HG03045 (cell line): ENCODE data around the gene FXYD7.
"Not testable (repeated sequence)": the region's sequence is repeated elsewhere in the genome, so short reads cannot be mapped to it uniquely, and the experiment has no call there.

ENCODE experiments used
- ATAC-seq: cut with Tn5 transposase; IDR thresholded peaks from one replicate; pipeline ENCODE4 v1.9.1; 2021; ENCODE audit warnings: mild to moderate bottlenecking, moderate library complexity; ENCODE audit not compliant: unreplicated experiment

FXYD7 gene

DNA sequence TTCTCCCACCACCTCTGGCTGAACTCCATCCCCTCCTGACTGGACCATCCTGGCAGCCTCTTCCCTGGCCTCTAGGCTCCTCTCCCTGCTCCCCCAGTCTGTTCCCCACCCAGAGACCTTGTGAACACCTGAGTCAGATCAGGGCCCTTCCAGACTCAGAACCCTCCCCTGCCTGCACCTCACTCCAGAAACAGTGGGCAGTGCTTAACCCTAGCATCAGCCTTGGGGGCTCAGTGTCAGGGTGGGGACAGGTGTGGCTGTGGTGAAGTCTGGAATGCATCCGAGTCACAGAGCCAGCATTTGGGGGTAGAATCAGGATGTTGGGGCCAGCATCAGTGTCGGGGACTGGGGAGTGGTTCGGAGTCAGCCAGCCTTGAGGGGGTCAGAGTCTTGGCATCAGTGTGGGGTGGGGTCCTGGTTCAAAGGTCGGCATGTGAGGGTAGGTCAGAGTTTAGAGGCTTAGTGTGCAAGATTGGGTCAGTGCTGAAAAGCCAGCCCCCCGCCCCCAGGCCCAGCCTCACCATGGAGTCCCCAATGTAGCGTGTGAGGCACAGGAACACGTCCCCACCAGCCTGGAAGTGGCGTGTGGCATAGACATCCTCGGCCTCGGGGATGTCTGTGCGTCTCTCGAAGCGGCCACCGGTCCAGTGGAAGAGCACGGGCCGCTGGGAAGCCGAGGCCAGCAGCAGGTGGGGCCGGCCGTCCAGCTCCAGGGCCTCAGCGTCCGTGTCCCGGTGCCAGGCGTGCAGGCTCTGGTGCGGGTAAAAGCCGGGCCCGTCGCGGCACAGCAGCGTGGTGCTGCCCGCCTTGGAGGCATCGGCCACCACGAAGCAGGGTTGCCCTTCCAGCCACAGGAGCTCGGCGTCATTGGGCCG lies 17.1 kb upstream of the FXYD7 start:
- ATAC-seq: no peak

DNA sequence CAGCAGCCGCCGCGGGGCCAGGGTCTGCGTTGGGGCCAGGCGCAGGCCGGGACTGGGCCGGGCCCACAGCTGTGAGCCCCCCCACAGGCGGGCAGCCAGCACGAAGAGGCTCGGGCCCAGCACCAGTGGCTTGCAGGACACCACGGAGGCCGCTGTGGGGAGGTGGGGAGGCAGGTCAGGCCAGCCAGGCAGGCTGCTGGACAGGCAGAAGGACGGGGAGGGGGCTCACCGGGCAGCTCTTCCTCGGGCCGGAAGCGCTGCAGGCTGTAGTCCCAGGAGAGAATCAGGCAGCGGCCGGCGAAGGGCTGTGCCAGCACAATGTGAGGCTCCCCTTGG lies 16.5 kb upstream of the FXYD7 start:
- no peak for ATAC-seq

DNA sequence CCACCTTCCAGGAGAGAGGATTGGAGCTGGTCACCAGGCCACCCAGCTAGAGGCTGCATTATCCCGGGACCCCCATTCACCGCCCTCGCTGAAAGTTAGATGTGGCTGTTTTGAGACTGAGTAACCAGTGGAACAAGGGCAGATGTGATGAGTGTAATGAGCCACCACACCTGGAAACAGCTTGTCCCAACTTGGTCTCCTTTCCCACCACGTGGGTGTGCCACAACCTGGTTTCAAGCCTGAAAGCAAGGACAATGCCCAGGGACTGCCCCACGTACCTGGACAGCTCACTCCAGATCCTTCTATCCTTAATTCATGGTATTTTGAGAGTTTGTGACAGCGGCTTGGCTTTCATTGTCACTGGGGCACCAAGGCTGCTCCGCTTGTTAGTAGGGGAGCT lies 15.2 kb upstream of the FXYD7 start:
- no peak for ATAC-seq

DNA sequence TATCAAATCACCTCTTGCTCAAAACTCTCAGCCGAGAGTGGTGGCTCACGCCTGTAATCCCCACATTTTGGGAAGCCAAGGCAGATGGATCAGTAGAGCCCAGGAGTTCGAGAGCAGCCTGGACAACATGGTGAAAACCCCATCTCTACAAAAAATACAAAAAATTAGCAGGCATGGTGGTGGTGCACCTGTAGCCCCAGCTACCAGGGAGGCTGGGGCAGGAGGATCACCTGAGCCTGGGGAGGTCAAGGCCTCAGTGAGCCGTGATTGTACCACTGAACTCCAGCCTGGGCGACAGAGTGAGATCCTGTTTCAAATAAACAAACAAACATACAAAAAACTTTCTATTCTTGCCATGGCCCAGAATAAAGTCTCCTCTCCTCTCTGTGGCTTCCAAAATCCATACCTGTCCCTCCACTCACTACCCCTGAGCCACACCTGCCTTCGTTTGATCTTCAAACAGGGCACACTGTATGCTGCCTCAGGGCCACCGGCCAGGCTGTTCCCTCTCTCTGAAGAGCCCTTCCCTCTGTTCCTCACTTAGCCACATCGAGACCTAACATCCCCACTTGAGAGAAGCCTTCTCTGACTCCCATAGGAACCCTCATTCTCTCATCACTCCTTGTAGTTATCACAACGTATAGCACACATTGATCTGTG lies 14.5 kb upstream of the FXYD7 start:
- ATAC-seq: no peak

DNA sequence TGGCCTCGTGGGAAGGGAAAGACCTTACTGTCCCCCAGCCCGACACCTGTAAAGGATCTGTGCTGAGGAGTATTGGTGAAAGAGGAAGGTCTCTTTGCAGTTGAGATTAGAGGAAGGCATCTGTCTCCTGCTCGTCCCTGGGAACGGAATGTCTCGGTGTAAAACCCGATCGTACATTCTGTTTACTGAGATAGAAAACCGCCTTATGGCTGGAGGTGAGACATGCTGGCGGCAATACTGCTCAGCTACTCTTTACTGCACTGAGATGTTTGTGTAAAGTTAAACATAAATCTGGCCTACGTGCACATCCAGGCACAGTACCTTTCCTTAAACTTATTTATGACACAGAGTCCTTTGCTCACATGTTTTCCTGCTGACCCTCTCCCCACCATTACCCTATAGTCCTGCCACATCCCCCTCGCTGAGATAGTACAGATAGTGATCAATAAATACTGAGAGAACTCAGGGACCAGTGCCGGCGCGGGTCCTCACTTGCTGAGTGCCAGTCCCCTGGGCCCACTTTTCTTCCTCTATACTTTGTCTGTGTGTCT lies 13.3 kb upstream of the FXYD7 start:
- ATAC-seq: not testable (repeated sequence)

DNA sequence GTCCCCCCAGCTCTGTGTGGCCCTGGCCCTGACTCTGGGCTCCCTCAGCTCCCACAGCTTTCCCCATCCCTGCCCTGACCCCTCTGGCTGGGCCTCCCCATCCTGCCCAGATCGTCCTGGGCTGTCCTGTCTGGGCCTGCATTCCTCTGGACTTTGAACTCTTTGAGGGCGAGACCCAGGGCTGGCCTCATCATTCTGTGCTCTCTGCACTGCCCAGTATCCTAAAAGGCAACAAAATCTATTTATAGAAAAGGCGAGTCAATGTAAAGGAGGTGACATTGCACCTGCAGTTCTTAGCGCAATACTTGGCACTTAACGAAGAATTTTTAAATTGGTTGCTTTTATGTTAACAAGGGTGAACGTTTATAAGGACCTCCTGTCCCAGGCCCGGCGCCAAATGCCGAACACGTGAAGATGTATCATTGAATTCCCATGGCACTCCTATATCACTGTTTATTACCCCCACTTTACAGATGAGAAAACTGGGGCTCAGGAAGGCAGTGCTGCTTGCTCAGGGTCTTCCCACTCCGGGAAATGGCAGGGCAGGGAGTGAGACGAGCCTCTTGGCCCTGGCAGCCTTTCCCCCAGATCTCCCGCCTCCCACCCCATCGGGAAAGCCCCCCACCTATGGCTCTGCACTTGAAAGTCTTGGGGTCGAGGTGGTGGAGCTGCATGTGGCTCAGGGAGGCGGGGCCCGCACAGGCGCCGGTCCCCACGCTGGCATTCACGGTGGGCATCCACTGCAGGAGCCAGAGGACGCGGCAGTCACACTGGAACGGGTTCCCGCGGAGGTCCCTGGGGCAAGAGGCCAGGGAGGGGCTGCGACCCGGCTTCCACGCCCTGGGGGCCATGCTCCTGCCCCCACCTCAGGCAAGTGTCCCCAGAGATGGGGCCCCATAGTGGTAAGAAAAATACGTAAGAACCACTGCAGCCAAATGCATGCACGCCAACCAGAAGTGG lies 12.0 kb upstream of the FXYD7 start:
- ATAC-seq: no peak

DNA sequence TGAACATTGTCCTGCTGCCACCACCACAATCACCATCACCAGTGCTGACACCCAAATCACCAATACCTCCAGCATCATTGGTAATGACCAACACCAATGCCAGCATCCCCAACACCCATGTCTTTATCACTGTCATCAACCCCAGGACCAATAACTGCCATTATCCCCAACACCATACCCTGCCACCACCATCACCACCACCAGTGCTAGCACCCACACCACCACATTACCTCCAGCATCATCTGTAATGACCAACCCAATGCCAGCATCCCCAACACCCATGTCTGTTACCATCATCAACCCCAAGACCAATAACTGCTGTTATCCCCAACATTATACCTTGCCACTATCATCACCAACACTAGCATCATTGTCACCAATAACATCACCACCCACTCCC lies 10.8 kb upstream of the FXYD7 start:
- ATAC-seq: no peak

DNA sequence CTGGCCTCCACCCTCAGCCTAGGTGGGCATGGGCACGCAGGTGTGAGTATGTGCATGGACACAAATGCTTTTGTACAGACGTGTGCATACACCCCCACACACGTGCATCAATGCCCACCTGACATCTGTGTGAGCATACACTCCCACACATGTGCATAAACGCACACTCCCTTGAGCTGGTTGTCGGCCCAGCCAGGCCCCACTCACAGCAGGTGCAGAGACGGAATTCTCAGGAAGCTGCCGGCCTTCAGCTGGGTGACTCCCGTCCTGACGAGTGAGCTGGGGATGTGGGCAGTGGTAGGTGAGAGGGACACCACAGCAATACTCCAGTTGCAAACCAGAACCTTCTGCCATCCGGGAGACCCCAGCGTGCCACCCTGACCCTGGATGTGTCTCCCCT lies 9.2 kb upstream of the FXYD7 start:
- no peak for ATAC-seq

DNA sequence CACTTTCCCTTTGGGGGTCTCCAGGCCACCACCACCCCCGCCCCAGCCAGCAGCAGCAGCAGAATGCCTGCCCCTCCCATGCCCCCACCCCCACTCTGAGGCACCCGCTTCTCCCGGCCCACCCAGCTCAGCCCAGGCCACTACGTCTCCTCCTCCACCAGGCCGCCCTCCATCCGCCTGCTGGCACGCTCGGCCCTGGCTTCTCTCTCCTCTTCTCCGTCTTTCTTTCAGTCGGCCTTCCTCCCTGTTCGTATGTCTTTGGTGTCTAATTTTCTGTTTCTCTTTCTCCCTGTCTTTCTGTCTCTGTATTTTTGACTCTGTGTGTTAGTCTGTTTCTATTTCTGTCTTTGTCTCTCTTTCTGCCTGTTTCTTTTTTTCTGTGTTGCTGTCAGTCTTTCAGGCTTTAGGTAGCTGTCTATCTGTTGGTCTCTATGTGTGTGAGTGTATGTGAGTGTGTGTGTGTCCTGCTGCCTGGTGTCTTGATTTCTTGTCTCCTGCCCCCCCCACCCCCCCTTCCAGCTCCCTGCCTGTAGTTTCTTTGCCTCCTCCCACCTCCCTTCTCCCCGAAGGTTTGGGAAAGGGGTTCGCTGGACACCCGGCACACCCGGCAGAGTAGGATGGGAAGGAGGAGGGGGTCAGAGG lies 8.3 kb upstream of the FXYD7 start, which contains the start of gene LGI4:
Gene LGI4, minus strand, starts transcription at position 459 of the 642 bp plus-strand sequence. Its CDS starts 379 bp downstream, at position 80.
- ATAC-seq: no peak

DNA sequence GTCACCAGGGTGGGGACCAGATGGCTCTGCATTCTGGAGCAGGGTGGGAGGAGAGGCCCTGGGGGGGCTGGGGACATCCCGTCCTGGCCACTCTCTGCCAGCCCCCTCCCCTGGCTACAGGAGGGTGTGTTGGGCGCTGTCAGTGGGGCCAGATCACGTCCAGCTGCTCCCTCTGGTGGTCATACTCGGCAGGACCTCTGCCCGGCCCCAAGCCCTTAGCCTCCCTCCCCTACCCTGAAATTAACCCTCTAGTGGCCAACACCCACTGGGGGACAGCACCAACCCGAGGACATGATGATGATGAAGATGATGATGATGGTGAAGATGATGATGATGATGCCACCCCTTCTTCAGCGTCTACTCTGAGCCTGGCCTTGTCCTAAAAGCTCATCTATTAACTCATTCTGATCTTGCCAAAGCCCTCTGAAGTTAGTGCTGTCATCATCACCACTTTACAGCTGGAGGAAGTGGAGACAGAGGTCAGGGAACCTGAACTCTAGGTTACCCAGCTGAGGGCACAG lies 7.6 kb upstream of the FXYD7 start:
- no peak for ATAC-seq

DNA sequence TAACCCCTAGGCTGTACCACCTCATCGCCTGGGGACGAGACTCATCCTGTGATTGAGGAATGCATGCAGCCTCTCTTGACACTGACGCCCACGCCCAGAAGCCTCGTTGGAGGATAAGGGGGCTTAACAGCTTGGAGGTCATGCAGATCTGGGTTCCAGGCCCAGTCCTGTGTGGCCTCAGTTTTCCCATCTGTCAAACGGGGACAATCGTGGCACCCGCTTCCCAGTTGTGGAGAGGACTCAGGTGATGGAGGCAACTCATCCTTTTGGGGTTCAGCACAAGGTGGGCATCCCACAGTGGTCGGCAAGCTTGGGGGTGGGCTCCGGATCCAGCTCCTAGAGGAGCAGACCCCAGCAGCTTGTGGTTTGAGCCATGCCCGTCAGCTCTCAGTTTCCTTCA lies 6.8 kb upstream of the FXYD7 start:
- no peak for ATAC-seq

DNA sequence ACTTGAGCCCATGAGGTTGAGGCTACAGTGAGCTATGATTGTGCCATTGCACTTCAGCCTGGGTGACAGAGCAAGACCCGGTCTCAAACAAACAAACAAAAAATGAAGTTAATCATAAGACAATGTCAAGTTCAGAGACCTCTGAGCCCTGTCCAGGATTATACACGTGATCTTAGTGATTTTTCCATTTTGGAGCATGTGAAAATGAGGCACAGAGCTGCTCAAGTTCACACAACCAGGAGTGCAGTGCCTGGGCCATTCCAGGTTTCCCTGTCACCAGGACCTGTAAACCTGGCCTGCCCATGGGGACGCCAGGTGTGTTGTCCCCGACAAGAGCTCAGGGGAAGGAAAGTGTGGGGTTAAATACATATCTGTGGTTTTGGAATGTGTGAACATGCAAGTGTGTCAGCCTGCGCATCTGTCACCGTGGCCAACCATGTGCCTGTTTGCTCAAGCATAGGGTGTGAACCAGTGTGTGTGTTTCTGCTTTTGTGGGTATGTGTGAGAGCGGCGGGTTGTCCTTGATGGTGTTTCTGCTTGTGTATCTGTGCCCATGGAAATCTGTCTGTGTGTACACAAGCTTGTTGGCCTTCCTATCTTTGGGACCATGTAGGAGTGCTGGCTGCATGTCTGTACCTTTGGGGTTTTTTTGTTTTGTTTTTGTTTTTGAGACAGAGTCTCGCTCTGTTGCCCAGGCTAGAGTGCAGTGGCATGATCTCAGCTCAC lies 5.9 kb upstream of the FXYD7 start:
- no peak for ATAC-seq

DNA sequence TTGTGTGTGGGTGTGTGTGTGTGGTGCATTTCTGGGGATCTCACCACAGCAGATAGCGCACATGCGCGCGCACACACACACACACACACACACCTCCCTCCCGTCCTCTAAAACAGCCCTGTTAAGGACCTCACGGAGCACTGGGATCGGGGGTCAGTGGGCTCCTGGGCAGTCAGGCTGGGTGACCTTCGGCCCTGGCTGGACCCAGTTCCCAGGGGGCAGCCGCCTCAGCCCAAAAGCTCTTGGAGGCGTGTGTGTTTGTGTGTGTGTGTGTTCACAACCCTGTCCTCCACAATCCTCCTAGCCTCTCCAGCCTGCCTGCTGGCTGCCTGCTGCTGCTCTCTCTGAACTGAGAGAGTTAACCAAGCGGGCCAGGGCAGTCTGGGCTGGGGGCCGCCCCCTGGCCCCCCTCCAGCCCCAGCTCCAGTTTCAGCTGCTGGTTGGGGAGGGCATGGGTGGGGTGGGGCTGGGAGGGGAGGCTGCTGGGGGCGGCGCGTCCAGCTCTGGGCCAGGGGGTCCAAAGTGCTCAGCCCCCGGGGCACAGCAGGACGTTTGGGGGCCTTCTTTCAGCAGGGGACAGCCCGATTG lies 4.7 kb upstream of the FXYD7 start, which contains the start of gene FXYD1:
Gene FXYD1, plus strand, starts transcription at position 520 of the 588 bp plus-strand sequence. CDS start 1,256 bp downstream, outside the sequence.
- ATAC-seq: no peak

DNA sequence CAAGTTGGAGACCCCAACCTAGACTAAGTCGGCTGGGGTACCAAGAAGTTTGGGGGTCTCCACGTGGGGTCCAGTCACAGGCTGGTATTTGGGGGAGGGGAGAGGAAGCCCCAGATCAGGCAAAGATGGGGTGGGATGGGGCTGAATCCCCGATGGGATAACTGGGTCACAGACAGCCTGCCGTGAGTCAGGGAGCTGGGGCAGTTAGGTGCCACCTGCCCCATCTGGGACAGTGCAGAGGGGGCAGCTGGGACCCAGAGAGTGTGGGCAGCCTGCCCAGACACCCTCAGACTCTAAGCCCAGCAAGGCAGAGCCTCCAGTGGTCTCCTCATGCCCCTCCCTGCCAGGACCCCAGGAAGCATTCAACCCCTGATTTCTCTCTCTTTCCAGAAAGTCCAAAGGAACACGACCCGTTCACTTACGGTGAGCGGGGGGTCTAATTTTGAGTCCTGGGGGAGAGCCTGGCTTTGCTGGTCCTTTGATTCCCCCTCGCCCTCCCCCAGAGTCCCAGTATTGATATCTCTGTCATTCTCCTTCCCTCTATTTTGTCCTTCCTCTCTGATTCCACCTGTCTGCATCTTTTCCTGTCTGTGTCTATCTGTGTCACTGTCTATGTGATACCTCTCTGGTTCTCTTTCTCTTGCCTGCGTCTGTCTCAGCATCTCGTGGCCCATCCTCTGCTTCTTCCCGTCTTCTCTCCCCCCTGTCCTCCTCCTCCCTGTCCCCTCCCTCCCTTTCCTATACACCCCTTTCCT lies 2.7 kb upstream of the FXYD7 start:
- ATAC-seq: no peak

DNA sequence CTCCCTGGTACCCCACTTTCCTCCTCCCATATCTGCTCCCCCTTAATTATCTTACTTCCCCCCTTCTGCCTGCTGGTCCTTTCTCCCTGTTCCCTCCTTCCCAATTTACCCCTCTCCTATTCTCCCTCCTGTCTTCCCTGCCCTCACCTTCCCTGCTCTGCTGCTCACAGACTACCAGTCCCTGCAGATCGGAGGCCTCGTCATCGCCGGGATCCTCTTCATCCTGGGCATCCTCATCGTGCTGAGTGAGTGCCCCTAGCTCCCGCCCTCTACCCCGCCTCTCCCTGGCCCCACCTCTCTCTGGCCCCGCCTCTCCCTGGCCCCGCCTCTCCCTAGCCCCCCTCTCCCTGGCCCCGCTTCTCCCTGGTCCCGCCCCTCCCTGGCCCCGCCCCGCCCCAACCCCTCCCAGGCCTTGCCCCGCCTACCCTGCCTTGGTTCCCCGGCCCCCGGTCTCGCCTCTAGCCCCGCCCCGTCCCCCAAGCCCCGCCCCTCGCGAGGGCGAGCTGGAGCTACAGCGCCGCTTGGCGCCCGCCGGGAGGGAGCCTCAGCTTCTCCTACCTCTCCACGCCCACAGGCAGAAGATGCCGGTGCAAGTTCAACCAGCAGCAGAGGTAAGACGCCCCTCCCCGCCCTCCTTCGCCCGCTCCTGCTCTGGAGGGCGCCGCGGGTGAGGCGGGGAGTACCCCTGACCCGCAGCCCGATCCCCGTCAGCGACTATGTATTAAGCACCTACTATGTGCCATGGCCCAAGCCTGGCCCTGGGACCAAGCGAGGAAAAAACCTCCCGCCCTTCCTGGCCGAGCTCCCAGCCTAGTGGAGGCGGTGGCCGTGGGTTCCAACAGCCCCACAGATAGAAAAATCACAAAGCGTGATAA lies 1.9 kb upstream of the FXYD7 start:
- ATAC-seq: no peak

DNA sequence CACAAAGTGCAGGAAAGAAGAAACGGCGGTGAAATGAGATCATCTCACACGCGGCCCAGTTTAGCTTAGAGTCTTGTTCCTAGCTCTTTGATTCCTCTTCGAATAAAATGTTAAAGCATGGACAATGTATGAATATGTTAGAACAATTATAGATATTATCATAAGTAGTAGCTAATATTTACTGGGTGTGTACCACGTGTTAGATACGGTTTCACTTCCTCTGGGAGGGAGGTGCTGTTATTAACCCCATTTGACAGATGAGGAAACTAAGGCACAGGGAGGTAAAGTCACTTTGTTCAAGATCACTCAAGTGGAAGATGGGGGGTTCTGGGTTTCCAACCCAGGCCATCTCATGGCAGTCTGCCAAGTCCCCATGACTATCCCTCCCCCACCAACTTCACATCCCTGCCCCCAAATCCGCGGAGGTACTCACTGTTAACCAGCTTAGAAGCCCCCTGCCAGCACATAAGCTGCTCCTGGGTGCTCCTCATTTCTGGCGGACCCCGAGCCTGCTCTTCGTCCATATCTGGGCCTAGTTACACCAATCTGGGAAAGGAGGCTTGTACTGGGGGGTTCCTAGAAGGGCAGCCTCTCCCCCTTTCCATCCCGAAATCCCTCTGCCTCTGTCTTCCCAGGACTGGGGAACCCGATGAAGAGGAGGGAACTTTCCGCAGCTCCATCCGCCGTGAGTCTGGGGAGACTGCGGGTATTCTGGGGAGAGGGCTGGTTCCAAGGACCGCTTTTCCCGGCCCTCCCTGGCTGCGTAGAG lies 1.0 kb upstream of the FXYD7 start:
- ATAC-seq: no peak
